Astrocyte of the spinal cord (primary cell): Measurements from ENCODE around the gene SLC2A13.

Experiments
- DNase-seq: peaks from one replicate; pipeline ENCODE4 v3.0.0; 2011; ENCODE audit warnings: low read depth, low spot score
- H3K4me3 ChIP-seq: 2 replicates; pipeline ENCODE4 v1.5.1; 2011; ENCODE audit warnings: low read depth, mild to moderate bottlenecking, low read length, moderate library complexity
- in situ Hi-C: cut with HindIII; loops from 2 replicates; pipeline ENCODE4 v1.10.0; 2017; ENCODE audit warnings: low sequenced_read_pairs
- TF ChIP-seq, protein P1 (sequence below): IDR thresholded peaks from 2 replicates; pipeline ENCODE4 v1.5.1; 2012; ENCODE audit warnings: low read depth, mild to moderate bottlenecking, low read length, inconsistent platforms

The SLC2A13 gene

DNA sequence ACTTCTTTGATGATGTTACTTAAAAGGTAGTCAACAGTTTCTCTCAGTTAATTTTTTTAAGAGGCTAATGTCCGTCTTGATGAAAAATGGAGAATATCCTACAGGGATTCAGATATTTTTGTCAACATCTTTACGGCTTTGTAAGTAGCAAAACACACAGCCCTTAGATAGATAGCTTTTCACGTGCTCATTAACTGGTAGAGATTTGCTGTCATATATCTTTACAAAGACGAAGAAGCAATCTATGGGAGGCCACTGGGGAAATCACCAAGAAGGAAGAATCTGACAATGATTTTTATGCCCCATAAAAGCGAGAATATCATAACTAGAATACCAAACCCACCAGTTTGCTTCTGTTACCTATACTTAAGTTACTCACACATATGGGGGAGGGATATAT is 121.2 kb downstream of the SLC2A13 start:
- in situ Hi-C loops: no loop called here
- DNase-seq: no peak
- TF ChIP-seq, protein P1, sequence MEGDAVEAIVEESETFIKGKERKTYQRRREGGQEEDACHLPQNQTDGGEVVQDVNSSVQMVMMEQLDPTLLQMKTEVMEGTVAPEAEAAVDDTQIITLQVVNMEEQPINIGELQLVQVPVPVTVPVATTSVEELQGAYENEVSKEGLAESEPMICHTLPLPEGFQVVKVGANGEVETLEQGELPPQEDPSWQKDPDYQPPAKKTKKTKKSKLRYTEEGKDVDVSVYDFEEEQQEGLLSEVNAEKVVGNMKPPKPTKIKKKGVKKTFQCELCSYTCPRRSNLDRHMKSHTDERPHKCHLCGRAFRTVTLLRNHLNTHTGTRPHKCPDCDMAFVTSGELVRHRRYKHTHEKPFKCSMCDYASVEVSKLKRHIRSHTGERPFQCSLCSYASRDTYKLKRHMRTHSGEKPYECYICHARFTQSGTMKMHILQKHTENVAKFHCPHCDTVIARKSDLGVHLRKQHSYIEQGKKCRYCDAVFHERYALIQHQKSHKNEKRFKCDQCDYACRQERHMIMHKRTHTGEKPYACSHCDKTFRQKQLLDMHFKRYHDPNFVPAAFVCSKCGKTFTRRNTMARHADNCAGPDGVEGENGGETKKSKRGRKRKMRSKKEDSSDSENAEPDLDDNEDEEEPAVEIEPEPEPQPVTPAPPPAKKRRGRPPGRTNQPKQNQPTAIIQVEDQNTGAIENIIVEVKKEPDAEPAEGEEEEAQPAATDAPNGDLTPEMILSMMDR: no peak
- H3K4me3 ChIP-seq: no peak overlapping the region

- DNase-seq: no peak
- in situ Hi-C loops: no loop called here
Observed at GRCh38 chr12:39975374-39975918, 130.4 kb downstream of the SLC2A13 start.

GRCh38 chr12:39972119-39972518 is 133.8 kb downstream of the SLC2A13 start:
- no peak for DNase-seq
- H3K4me3 ChIP-seq: no peak overlapping the region
- in situ Hi-C loops: no loop called here
- TF ChIP-seq, protein P1: no peak

More at GRCh38 chr12:39975374-39975918, 130.4 kb downstream of the SLC2A13 start:
- H3K4me3 ChIP-seq: no peak overlapping the region
- TF ChIP-seq, protein P1: no peak

DNA sequence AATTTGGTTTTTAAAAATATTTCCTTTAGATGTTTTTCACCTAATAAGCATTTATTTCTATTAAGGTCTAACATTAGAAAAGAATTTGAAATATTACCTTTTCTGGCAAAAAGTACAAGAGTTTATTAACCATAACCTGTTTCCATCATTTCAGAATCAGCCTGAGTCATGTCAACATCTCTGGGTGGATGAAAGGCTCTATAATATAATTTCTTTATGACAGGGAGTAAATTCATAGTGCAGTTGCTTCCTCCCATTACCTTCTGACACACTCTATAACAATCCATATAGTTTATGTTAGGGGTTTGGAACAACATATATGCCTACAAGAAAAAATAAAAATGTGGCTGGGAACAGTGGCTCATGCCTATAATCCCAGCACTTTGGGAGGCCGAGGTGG is 134.5 kb downstream of the SLC2A13 start:
- no peak overlapping the region for H3K4me3 ChIP-seq
- no peak for DNase-seq
- in situ Hi-C loops: no loop called here
- TF ChIP-seq, protein P1: no peak

DNA sequence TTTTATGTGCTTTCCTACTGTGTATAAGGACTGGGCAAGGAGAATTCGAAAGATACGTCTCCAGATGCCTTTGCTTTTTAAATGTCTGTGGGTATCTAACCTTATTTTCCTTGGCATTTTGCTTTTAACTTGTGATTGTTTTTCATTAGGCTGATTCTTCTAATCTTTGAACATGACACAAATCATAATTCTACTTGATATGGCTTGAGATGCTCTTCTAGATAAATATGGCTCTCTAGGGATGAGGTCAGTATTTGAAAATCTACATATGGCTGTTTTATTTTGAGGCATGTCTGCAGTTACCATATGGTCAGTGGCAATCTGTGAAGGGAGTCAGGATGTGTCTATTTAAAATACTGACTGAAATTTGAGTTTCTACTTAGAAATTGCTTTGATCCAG is 139.2 kb downstream of the SLC2A13 start:
- in situ Hi-C loops: no loop called here
- TF ChIP-seq, protein P1: no peak
- no peak for DNase-seq
- no peak overlapping the region for H3K4me3 ChIP-seq

DNA sequence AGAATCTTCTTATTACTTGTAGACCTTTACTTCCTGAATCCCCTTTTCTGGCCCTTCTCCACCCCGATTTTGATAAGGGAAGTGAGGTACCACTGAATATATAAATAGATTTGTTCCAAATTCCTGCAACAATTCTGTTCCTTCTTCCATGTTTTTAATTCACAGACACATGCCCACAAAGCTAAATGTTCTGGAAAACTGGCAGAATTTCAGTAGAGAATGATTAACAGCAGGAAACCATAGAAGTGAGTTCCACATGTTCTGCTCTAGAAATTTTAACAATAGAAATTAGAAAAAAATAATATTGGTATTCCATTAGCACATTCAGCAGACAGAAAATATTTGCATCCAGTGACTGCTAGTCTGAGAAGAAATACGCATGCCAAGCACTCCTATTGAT is 139.6 kb downstream of the SLC2A13 start:
- TF ChIP-seq, protein P1: no peak
- no peak for DNase-seq
- no peak overlapping the region for H3K4me3 ChIP-seq
- in situ Hi-C loops: no loop called here

- DNase-seq: no peak
- H3K4me3 ChIP-seq: no peak overlapping the region
- TF ChIP-seq, protein P1: no peak
- in situ Hi-C loops: no loop called here
Observed at GRCh38 chr12:39959467-39959866, 146.4 kb downstream of the SLC2A13 start.
